ENCODE results near the gene COL6A1. TPM values are rescaled to one million over a fixed set of nuclear protein-coding genes. Genes with fewer than 3 reads are reported as not detected.

COL6A1 gene
- total RNA-seq, 1 experiment from 2014 or later = 193 TPM

DNA sequence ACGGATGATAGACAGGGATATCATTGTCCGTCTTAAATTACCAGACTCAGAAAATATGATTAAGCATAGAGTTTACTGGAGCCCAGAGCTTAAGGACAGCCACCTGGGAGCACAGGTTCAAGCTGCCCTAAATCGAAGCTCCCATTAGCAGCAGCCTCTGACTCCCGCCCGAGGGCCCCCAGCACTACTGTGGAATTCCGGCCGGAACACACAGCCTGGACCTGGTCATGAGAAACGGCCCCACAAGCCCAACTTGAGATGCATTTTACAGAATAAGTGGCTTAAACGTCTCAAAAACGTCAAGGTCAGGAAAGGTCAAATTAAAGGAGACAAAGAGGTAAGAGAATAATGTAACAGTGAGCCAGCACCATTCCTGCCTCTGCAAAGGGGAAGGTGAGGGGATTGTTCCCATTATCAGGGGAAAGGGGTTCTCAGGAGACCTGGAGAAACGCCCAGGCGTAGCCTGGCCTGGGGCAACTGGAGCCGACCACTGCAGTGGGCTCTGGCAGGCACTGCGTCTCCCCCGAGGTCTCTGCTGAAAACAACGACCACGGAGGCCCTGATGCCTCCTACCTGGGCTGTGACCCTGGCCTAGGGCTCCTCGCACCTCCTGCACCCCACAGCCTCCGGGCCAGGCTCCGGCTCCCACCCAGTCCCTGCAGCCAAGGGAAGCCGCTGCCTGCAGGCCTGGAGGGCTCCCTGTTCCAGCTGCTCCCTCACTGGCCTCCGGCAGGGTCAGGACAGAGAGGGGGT lies 11.5 kb upstream of the COL6A1 start:
- Histone ChIP-seq H2BK15ac (ENCODE audit: low read depth, low read length) (no peak overlapping the region), H4K8ac (replicated peaks; ENCODE audit: insufficient read length, low read depth, low read length) (no peak overlapping the region), H3K4me1 (ENCODE audit: insufficient read depth, low read length) (no peaks in the 10 kb centered on the region), H3K23me2 (ENCODE audit: insufficient read length, low read depth, low read length, poor library complexity, severe bottlenecking) (peaks cover 19% of the 10 kb centered on the region), H3T11ph (ENCODE audit: low read length) (no peak overlapping the region), H2AFZ (ENCODE audit: low read length) (no peak overlapping the region), H2BK20ac (ENCODE audit: low read depth, low read length, poor library complexity, severe bottlenecking) (no peak overlapping the region), H3K18ac (ENCODE audit: insufficient read length, low read depth, low read length) (no peak overlapping the region), H4K20me1 (ENCODE audit: control insufficient read depth, insufficient read depth, insufficient read length) (no peaks in the 10 kb centered on the region), H3K27ac (ENCODE audit: insufficient read length, low read depth, low read length) (no peak overlapping the region), H2AK5ac (ENCODE audit: insufficient read length, low read length) (no peak overlapping the region), H2BK120ac (ENCODE audit: low read depth, low read length, poor library complexity, severe bottlenecking) (no peak overlapping the region), H4K91ac (ENCODE audit: insufficient read length, low read depth, low read length) (no peak overlapping the region), H3K4ac (ENCODE audit: low read depth, low read length) (no peak overlapping the region), H3K56ac (ENCODE audit: insufficient read length, low read depth, low read length) (no peak overlapping the region), H3K9me3 (ENCODE audit: control insufficient read depth, low read depth, low read length) (no peaks in the 10 kb centered on the region), H3K27me3 (ENCODE audit: insufficient read depth, low read length) (no peaks in the 10 kb centered on the region), H3K14ac (ENCODE audit: insufficient read depth, low read length) (no peak overlapping the region), H3K79me1 (ENCODE audit: insufficient read depth, low read depth, low read length, poor library complexity, severe bottlenecking) (no peaks in the 10 kb centered on the region), H3K4me2 (ENCODE audit: insufficient read depth, insufficient read length, low read length) (no peak overlapping the region), H2BK12ac (ENCODE audit: insufficient read length, low read depth, low read length) (no peak overlapping the region), H4K5ac (ENCODE audit: insufficient read length, low read depth, low read length) (no peak overlapping the region), H3K23ac (ENCODE audit: insufficient read length, low read depth, low read length) (no peak overlapping the region), H3K79me2 (ENCODE audit: insufficient read depth, low read length) (no peaks in the 10 kb centered on the region), H3K9ac (ENCODE audit: extremely low read depth, insufficient read length, low read length) (no peak overlapping the region), H2BK5ac (ENCODE audit: insufficient read length, low read length) (no peak overlapping the region)
- peaks cover under 1 to 8% (median 7%) of the 10 kb centered on the region in 3 experiments; a peak in 5 of 7 replicates for H3K36me3 Mint-ChIP-seq (ENCODE audit: insufficient read depth in 1 of 3, low read depth in 3 of 3)
- DNase-seq = no peak
- peaks cover 5 to 6% of the 10 kb centered on the region in 2 experiments; a peak in 3 of 4 replicates for H3K4me1 Mint-ChIP-seq
- WGBS (ENCODE audit: extremely low coverage, insufficient read length, low lambda C conversion rate) = no CpG with 5 or more reads among the region's 22 CpGs
- peaks cover 8% of the 10 kb centered on the region for H3K27me3 Mint-ChIP-seq (ENCODE audit: low read depth)
- H3K27ac Mint-ChIP-seq = no peak overlapping the region
- TF ChIP-seq CTCF (conservative IDR thresholded peaks at IDR 0.05) = no peak
- no peak overlapping the region for H3K4me3 Mint-ChIP-seq
- H3K9me3 Mint-ChIP-seq = peaks cover 8% of the 10 kb centered on the region in 2 experiments
